ENCODE measurements around the gene RORC. TPM values are rescaled to one million over a fixed set of nuclear protein-coding genes. Genes with fewer than 3 reads are reported as not detected.
A peak's percentile ranks its signal among the peaks of the same experiment; 100 is the strongest.
"Not testable (repeated sequence)": the region's sequence is repeated elsewhere in the genome, so short reads cannot be mapped to it uniquely, and the experiment has no call there.

Gene RORC
- total RNA-seq, 1 donor from 2014 or later = 0.72 TPM

DNA sequence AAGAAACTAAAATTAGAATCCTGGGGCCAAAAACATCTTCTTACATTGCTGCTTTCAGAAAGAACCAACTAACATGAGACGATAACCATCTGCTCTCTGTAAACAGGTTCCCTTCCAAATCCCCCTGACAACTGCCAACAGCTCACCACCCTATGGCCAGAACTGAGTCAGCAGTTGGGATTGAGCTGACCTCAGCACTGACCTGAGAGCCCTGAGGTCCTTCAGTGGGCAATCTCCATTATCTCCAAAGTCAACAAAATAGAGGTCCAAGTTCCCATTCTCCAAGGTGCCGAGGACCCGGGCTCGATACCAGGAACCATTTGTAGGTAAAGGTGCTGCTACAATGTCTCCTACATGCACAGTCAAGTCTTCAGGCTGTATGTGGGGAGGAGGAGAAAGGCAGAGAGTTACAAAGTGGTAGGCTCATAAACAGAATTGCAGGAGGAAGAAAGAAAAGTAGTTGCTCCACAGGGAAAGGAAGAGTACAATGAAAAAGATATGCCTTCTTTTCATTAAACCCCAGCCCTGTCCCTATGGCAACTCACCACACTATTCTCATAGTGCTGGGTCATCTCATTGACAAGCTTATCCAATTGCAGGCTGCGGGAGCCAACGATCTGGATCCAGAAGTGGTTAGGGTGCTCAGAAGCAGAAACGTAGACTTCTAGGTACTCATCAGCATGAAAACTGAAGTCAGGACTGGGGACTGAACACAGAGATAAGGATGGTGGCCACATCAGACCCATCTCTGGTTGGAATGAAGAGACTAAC lies 55.5 kb downstream of the RORC start:
- peak; percentile 36 for DNase-seq (ENCODE audit: low read depth)

DNA sequence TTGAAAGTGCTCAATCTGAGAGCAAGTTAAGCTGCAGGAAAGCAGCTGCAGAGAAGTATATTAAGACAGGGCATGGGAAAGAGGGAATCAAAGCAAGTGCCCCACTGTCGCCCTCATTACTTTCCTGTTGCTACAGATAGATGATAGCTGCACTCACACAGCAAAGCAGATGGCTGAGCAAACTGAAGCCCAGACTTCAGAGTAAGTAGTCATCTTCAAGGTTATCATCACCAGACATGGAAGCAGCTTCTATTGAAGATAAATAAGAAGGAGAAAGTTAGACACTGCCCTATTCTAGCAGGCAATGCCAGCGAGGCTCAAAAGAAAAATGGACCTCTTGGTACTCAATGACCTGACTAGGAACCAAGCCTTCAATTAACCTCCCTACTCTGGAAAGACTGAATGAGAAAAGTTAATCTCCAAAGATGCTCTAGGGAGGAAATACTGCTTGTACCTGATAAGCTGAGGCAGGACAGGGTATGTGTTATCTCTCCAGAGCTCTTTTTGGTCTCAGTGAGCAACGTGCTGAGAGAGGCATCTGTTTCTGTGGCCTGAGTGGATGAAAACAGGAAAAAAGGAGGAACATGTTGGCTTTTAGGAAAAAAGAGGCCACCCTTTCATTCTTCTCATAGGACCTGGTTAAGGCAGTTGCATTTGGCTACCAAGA lies 57.2 kb downstream of the RORC start:
- no peak for DNase-seq (ENCODE audit: low read depth)

DNA sequence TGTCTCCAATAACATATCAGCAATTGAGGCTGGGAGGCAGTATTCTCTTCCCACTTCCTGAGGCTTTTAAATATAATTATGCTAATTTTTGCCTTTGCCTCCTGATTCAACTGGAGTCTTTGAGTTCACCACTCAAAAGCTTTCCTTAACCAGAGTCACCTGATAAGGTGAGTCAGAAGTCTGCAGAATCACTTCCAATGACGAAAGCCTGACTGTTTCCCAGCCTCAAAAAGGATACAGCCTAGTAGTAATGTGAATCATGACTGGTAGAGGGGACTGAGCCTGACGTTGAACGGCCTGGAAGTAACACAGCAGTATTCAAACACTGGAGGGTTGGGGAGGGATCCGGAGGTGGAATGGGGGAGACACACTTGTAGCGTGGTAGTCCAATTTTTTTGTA lies 57.9 kb downstream of the RORC start:
- no peak for DNase-seq (ENCODE audit: low read depth)

DNA sequence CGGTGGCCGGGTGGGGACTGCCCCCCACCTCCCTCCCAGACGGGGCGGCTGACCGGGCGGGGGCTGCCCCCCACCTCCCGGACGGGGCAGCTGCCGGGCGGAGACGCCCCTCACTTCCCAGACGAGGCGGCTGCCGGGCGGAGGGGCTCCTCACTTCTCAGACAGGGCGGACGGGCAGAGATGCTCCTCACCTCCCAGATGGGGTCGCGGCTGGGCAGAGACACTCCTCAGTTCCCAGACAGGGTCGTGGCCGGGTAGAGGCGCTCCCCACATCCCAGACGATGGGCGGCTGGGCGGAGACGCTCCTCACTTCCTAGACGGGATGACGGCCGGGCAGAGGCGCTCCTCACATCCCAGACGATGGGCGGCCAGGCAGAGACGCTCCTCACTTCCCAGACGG lies 62.3 kb downstream of the RORC start:
- DNase-seq (ENCODE audit: low read depth) = not testable (repeated sequence)

DNA sequence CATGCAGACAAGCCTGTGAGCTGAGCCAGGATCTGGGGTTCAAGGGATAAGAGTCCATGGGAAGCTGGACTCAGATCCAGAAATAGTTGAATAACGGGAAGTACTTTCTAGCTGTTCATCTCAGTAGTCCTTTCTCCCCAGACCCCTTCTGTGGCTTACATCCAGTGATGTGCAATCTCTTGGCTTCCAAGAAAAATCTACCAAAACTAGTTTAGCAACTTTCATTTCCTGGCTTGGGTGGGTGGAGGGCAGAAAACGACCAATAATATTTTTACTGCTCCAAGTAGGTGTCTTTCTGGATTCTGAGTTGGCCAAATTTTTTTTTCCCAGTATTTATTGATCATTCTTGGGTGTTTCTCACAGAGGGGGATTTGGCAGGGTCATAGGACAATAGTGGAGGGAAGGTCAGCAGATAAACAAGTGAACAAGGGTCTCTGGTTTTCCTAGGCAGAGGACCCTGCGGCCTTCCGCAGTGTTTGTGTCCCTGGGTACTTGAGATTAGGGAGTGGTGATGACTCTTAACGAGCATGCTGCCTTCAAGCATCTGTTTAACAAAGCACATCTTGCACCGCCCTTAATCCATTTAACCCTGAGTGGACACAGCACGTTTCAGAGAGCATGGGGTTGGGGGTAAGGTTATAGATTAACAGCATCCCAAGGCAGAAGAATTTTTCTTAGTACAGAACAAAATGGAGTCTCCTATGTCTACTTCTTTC lies 63.1 kb downstream of the RORC start:
- DNase-seq (ENCODE audit: low read depth) = not testable (repeated sequence)

DNA sequence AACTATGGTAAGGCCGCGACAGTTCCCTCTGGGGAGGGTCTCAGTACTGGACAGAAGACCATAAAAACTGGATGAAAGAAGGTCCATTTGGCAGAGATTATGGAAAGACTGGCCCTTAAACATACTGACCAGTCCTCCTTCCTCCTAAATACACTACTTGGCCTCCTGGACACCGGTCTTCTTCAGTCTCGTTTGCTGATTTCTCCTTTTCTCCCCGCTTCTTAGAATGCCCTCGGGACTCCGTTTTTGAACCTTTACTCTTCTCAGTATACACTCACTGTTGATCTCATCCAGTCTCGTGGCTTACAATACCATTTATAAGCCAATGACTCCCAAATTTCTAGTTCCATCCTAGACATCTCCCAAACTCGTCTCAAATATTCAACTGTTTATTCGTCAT lies 67.6 kb downstream of the RORC start:
- no peak for DNase-seq (ENCODE audit: low read depth)

DNA sequence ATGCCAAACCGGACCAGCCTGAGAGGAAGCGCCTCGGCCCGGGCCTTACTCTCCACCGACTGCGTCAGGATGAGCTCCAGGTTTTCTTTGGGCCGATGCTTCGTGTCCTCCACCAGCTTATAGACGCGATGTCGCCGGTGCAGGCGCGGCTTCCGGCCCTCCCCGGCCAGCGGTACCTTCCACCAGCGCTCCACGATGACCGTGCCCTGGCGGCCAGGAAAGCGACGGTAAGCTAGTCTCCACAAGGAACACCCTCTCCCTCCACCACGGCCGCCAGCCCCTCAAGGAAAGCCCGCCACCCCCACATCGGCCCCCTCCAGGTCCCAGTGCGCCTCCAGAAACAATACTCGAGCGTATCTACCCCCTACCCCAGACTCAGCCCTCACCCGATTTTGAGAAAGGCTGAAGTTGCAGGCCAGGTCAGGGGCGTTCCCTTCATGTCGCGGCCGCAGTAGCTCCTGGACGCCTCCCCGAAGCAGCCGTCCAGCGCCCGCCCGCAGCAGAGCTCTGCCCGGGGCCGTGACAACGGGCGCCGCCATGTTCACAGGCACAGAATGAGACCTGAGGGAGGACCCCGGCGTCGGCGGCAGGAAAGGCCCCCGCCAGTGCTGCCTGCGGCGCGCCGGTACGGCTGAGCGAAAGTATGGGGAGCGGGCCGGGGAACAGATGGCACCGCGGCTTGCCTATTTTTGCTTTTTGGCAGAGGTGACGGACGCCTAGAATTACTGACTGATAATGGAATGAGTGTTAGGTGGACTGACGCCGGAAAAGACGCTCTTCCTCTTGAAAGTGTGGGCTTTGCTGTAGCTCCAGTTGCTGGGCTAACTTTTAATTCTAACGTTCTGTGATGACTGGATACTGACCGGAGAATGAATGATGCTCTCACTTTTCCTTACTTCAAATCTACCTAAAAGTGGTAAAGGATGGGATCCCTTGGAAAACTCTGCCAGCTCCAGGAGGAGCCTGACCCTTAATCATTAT lies 68.4 kb downstream of the RORC start, which contains the start of gene MRPL9:
MRPL9 (minus strand) TSS at position 556 of the 981 bp plus-strand sequence; CDS start at position 539, 17 bp downstream.
- DNase-seq (ENCODE audit: low read depth) = peak; percentile 93

DNA sequence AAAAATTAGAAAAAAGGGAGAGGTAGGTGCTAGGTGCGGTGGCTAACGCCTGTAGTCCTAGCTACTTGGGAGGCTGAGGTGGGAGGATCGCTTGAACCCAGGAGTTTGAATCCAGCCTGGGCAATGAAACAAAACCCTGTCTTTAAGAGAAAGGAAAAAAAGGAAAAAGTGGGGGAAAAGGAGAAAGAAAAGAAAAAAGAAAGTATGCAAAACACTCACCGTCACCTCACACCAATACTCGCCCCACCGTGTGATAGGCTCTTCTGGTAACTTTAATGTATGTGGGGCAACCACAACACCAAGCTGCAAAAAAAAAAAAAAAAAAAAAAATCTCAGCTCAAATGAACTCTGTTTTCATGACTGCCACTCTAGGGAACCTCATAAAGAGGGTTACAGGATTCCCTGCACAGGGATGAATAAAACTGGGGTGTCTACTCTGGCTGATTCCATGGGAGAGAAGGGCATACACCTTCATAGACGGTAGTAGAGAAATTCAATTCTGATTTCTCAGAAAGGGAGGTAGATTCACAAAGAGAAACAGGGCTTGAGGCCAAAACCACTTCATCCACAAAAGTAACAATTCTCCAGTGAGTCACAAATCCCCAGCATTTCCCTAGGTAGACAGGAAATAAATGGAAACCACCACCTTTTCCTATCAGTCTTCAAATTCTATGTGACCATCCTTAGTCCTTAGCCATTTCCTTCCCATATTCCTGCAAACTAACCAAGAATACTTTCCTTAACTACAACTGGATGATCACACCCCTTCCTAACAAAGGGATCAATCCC lies 70.8 kb downstream of the RORC start:
- no peak for DNase-seq (ENCODE audit: low read depth)

DNA sequence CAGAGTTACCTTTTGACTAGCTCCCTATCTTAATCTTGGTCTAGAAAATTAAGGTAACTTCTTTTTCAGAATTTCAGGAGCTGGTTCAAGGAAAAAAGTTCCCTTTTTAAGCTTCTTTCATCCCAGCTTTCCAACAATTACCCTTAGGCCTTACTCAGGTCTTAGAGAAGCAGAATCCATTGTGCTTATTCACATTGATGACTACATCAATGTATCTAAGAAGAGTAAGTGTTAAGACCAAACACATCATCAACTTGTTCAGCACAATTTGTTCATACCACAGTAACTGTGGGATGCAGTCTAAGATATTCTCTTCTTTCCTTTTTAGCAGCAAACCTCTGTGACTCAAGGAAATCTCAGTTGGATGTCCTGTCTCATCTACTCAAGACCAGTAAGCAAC lies 72.4 kb downstream of the RORC start:
- DNase-seq (ENCODE audit: low read depth) = no peak

DNA sequence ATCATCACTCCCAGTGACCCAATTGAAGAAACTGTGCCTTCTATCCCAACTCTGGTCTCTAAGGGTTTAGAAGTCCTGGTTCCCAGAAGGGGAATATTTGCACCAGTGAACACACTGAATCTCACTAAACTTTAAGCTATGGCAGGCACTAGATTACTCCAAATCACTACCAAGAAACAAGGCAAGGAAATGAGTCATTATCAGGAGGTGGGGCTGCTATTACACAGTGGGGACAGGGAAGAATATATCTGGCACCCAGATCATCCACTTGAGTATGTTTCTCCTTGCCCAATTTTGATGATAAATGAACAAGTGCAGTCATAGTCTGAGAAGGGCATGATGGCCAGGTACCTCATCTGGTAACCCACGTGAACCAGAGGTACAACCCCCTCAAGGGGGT lies 75.3 kb downstream of the RORC start:
- DNase-seq (ENCODE audit: low read depth) = no peak

Other genes with a start within 250 kb of the RORC start
- gene SNX27, start 219.8 kb downstream of the RORC start, total RNA-seq = 27.9 and 29.6 TPM in 2 replicates
- not detected in 2 replicates for gene CELF3, start 115.0 kb downstream of the RORC start, total RNA-seq
- not detected in 2 replicates for gene RIIAD1, start 110.3 kb downstream of the RORC start, total RNA-seq
- 54.5 and 66.5 TPM in 2 replicates for gene MRPL9, start 68.3 kb downstream of the RORC start, total RNA-seq
- 5.1 and 10.1 TPM in 2 replicates for gene TDRKH, start 41.3 kb downstream of the RORC start, total RNA-seq
- not detected in 2 replicates for gene LINGO4, start 26.4 kb downstream of the RORC start, total RNA-seq
- not detected in 2 replicates for gene C2CD4D, start 8.0 kb upstream of the RORC start, total RNA-seq
- gene THEM5, start 21.9 kb upstream of the RORC start, total RNA-seq = not detected in 2 replicates
- gene THEM4, start 77.7 kb upstream of the RORC start, total RNA-seq = 12.2 and 12.8 TPM in 2 replicates
- gene S100A10, start 162.1 kb upstream of the RORC start, total RNA-seq = 31.6 and 36.0 TPM in 2 replicates
- gene S100A11, start 205.2 kb upstream of the RORC start, total RNA-seq = 227 and 251 TPM in 2 replicates

Data from myocyte (in vitro differentiated cells).